Prostate gland (tissue), 2 donors: ENCODE data around the gene CAD. TPM values are rescaled to one million over a fixed set of nuclear protein-coding genes. Genes with fewer than 3 reads are reported as not detected.
"Not testable (repeated sequence)": the region's sequence is repeated elsewhere in the genome, so short reads cannot be mapped to it uniquely, and the experiment has no call there.

Source experiments
- DNase-seq: peaks from one replicate; pipeline ENCODE4 v3.0.0-alpha.2; 2019; ENCODE audit warnings: low spot score
- H3K27ac ChIP-seq, 2 donors: fragments of 200-600 bp; sonication (generic); 2 replicates each; pipeline ENCODE4 v1.5.1; 2017 to 2019
- H3K27me3 ChIP-seq: fragments of 200-600 bp; sonication (generic); replicated peaks from 2 replicates; pipeline ENCODE4 v1.5.1; 2019; ENCODE audit not compliant: insufficient read depth
- H3K36me3 ChIP-seq, 2 donors: fragments of 200-600 bp; sonication (generic); 1 replicate in 1 of 2; 2 replicates in 1 of 2; pipeline versions ENCODE4 v1.5.1 to v1.8.1; 2017 to 2019
- H3K4me1 ChIP-seq: fragments of 200-600 bp; sonication (generic); replicated peaks from 2 replicates; pipeline ENCODE4 v1.5.1; 2019
- H3K4me3 ChIP-seq, 2 donors: fragments of 200-600 bp; sonication (generic); 2 replicates each; pipeline ENCODE4 v1.5.1; 2017 to 2019
- H3K9me3 ChIP-seq: fragments of 200-600 bp; sonication (generic); 2 replicates; pipeline ENCODE4 v1.5.1; 2017
- POLR2A ChIP-seq: fragments of 450-650 bp; IDR thresholded peaks from one replicate; pipeline ENCODE4 v1.6.1; 2016; ENCODE audit warnings: antibody characterized with exemption, mild to moderate bottlenecking
- POLR2AphosphoS5 ChIP-seq: sonication (generic); formaldehyde crosslinking; IDR thresholded peaks from one replicate; pipeline ENCODE4 v1.6.1; 2017; ENCODE audit warnings: antibody characterized with exemption
- WGBS: methylation state at CpG from one replicate; pipeline ENCODE4 v1.1.5; 2018; 5-methylcytosine and 5-hydroxymethylcytosine counted together
- intact Hi-C: fragments of 100-400 bp; cut with DNase I; formaldehyde crosslinking; loops from one replicate; pipeline ENCODE4 v1.14.2; 2022
- total RNA-seq, 2 donors: library from RNA; depleted of rRNA; stranded (reverse); fragments of >200 nt; gene quantifications; one replicate each; pipeline ENCODE4 v1.1.0, GENCODE V29; 2016
- TF ChIP-seq, protein P1 (sequence below), 4 experiments: fragments of 200-600 bp in 2 of 4; fragments of 450-650 bp in 2 of 4; sonication (generic) in 2 of 4; IDR thresholded peaks; 1 replicate in 3 of 4; 2 replicates in 1 of 4; pipeline ENCODE4 v1.5.1; 2016 to 2019; ENCODE audit warnings: antibody characterized with exemption in 4 of 4, mild to moderate bottlenecking in 2 of 4, moderate library complexity in 2 of 4

CAD gene
- total RNA-seq, 2 donors from 2014 or later = 16.0 to 63.6 TPM

DNA sequence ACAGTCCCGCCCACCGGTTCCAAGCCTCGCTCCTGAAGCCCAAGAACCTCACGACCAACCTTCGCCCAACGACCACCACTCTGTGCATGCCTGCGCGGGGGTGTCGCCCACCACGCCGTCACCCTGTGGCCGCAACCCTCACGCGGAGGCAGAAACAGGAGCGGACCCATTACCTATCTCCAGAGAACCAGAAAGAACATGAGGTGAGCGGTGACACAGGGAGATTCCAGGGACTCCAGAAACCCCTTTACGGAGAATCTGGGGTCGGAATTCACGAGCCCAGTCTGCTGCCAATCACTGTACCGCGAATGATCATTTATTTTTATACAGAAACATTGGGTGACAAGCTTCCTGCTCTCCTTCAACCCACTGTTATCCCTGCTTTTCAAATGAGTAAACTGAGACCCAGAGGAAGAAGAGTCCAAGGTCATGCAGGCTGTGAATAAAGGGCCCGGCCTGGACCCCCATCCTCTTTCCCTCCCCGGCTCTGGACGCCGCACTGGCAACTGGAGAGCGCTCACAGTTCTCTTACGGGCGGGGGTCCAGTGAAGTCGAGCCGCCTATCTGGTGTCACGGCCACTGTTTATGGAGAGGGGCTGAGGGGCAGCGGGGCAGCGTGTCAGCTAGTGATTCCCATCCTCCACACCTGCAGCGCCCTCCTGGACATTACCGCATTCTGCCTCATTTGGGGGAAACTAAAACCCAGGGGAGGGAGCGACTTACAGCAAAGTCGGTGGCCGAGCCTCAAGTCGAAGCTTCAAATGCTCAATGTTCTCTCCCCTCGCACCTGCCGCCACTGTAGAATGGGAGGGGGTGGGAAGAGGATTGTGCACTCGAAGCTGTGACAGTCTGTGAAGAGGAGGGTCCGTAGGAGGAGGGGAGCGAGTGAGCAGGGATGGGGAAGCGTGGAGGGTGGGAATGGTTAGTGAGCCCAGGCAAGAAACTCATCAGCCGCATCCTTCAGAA, 46.4 kb downstream of the CAD start:
- Histone ChIP-seq H3K27me3 (peaks cover 10% of the 10 kb centered on the region), H3K4me1 (peaks cover 7% of the 10 kb centered on the region), H3K4me3 (peak overlapping the region; percentile 29 to 40), H3K36me3 (no peaks in the 10 kb centered on the region), H3K9me3 (no peaks in the 10 kb centered on the region), H3K27ac (no peak overlapping the region)
- no peak for TF ChIP-seq POLR2A
- no peak for TF ChIP-seq POLR2AphosphoS5
- intact Hi-C loops = no loop called here
- DNase-seq = no peak
- WGBS = 2% methylated on average over 46 of the region's 46 CpGs

DNA sequence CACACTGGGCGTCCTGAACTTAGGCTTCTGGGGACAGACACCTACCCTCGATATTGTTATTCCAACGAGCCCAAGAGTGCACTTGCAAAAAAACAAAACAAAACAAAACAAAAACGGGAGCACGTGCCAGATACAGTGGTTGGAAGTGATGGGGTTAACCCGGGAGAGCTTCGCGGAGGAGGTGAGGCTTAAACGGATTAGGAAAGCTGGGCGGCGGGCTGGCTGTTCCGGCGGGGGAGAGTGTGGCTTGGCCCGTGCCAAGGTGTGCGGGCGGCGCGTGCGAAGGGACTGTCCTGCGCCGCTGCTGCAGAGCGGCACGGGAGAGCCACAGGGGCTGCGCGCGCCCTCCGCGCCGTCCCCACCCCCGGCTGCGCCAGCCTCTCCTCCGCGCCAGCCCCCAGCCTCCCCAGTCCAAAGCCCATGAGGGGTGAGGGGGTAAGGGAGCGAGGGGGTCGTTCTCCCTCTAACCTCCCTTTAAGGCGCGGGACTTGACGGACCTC, 47.1 kb downstream of the CAD start:
- Histone ChIP-seq H3K4me1 (peaks cover 7% of the 10 kb centered on the region), H3K27me3 (peaks cover 10% of the 10 kb centered on the region), H3K9me3 (no peaks in the 10 kb centered on the region), H3K36me3 (no peaks in the 10 kb centered on the region), H3K4me3 (peak overlapping the region in 1 of 2 donors; percentile 3), H3K27ac (no peak overlapping the region)
- TF ChIP-seq, protein P1, sequence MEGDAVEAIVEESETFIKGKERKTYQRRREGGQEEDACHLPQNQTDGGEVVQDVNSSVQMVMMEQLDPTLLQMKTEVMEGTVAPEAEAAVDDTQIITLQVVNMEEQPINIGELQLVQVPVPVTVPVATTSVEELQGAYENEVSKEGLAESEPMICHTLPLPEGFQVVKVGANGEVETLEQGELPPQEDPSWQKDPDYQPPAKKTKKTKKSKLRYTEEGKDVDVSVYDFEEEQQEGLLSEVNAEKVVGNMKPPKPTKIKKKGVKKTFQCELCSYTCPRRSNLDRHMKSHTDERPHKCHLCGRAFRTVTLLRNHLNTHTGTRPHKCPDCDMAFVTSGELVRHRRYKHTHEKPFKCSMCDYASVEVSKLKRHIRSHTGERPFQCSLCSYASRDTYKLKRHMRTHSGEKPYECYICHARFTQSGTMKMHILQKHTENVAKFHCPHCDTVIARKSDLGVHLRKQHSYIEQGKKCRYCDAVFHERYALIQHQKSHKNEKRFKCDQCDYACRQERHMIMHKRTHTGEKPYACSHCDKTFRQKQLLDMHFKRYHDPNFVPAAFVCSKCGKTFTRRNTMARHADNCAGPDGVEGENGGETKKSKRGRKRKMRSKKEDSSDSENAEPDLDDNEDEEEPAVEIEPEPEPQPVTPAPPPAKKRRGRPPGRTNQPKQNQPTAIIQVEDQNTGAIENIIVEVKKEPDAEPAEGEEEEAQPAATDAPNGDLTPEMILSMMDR (IDR thresholded peaks at IDR 0.05) = no peak
- TF ChIP-seq POLR2AphosphoS5 (no peak), POLR2A (no peak)
- WGBS = 1% methylated on average over 36 of the region's 38 CpGs
- DNase-seq = no peak
- intact Hi-C loops = no loop called here

- H3K36me3 ChIP-seq = no peaks in the 10 kb centered on the region
- H3K4me1 ChIP-seq = peaks cover 7% of the 10 kb centered on the region
- 6% methylated on average over 34 of the region's 56 CpGs for WGBS
- no peaks in the 10 kb centered on the region for H3K9me3 ChIP-seq
- no peak overlapping the region for H3K27ac ChIP-seq
- H3K27me3 ChIP-seq = peaks cover 10% of the 10 kb centered on the region
- H3K4me3 ChIP-seq = peak overlapping the region in 1 of 2 donors; percentile 6
- intact Hi-C loops = no loop called here
- TF ChIP-seq POLR2AphosphoS5 (peak; percentile 45), POLR2A (no peak)
- TF ChIP-seq, protein P1 (IDR thresholded peaks at IDR 0.05) = peak in 3 of 4 experiments; percentile 27 to 59 (median 47)
- DNase-seq = peak; percentile 53
Observed at GRCh38 chr2:27264753-27265535, 47.8 kb downstream of the CAD start.

DNA sequence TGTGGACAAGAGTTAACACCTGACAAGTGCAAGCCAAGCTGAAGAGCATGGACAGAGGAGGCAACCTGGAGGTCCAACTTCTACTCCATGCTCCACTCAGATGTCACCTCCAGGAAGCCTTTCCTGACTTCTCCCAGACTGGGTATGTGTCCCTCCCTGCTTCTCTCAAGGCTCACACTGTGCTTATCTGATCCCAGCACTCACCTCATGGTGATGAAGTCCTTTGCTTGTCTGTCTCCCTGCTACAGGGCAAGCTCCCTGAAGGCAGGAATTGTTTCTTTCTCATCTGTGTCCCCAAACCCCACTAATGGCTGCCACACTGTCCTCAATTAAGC, 48.3 kb downstream of the CAD start:
- intact Hi-C loops = no loop called here
- Histone ChIP-seq H3K36me3 (no peaks in the 10 kb centered on the region), H3K27ac (no peak overlapping the region), H3K9me3 (no peaks in the 10 kb centered on the region), H3K27me3 (peaks cover 10% of the 10 kb centered on the region), H3K4me3 (no peak overlapping the region), H3K4me1 (peaks cover 7% of the 10 kb centered on the region)
- DNase-seq = no peak
- TF ChIP-seq, protein P1 (IDR thresholded peaks at IDR 0.05) = no peak
- TF ChIP-seq POLR2AphosphoS5 (no peak), POLR2A (no peak)

DNA sequence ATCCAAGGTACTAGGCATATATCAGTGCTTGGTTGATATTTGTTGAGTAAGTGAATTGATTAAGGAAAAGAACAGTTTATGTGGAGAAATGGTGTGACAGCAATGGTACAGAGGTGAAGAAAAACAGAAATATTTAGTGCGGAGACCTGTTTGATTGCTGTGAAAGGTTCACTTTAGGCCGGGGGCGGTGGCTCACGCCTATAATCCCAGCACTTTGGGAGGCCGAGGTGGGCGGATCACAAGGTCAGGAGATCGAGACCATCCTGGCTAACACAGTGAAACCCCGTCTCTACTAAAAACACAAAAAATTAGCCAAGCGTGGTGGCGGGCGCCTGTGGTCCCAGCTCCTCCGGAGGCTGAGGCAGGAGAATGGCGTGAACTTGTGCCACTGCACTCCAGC, 51.1 kb downstream of the CAD start:
- H3K9me3 ChIP-seq, H3K4me1 ChIP-seq, H3K27me3 ChIP-seq, H3K36me3 ChIP-seq, H3K27ac ChIP-seq, DNase-seq, H3K4me3 ChIP-seq, intact Hi-C loops: not testable (repeated sequence)
- 90% methylated on average over 13 of the region's 13 CpGs for WGBS
